GM12865 (cell line): Measurements from ENCODE around the gene IFNA8.
"Not testable (repeated sequence)": the region's sequence is repeated elsewhere in the genome, so short reads cannot be mapped to it uniquely, and the experiment has no call there.

ENCODE experiments used
- DNase-seq: peaks from one replicate; pipeline ENCODE4 v3.0.0; 2010; ENCODE audit warnings: low read depth
- H3K4me3 ChIP-seq: 2 replicates; pipeline ENCODE4 v1.5.1; 2011; ENCODE audit warnings: mild to moderate bottlenecking, low read depth, low read length, control low read depth
- TF ChIP-seq, protein P1 (sequence below): IDR thresholded peaks from 2 replicates; pipeline ENCODE4 v1.5.1; 2011; ENCODE audit warnings: low read length, control low read depth, low read depth, inconsistent platforms; ENCODE audit not compliant: insufficient read depth; ENCODE audit errors: missing control alignments

The IFNA8 gene

DNA sequence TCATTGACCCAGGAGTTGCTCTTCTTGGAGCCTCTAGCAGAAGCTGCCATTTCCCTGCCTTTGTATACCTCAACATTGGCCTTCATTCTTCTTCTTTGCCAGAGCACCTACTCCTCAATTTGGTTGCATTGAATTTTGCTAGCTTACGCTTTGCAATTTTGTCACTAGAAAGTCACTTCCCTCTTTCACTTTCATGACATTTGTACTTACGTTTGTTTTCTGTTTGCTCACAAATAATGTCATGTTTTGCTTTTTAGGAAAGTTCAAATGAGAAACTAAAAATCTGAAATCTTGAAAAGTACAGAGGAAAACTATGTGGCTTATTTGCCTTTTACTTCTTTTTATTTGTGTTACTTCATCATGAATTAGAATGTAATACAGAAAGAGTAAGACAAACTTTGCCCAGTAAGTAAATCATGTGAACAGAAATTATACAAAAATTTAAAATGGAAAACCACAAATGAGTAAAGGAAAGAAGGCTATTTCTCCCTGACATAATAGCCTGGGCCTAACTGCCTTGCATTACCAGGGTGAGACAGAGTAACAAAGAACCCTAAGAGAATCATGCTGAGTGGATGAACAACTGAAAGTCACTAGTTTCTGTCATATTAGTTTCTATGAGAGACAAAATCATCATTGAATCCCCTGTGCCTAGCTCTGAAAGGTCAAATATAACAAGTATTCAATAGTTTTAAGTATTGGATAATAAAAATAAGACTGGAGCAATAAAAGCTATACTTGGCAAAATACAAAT lies 23.9 kb downstream of the IFNA8 start:
- no peak overlapping the region for H3K4me3 ChIP-seq
- DNase-seq, result peak; percentile 41
- TF ChIP-seq, protein P1, sequence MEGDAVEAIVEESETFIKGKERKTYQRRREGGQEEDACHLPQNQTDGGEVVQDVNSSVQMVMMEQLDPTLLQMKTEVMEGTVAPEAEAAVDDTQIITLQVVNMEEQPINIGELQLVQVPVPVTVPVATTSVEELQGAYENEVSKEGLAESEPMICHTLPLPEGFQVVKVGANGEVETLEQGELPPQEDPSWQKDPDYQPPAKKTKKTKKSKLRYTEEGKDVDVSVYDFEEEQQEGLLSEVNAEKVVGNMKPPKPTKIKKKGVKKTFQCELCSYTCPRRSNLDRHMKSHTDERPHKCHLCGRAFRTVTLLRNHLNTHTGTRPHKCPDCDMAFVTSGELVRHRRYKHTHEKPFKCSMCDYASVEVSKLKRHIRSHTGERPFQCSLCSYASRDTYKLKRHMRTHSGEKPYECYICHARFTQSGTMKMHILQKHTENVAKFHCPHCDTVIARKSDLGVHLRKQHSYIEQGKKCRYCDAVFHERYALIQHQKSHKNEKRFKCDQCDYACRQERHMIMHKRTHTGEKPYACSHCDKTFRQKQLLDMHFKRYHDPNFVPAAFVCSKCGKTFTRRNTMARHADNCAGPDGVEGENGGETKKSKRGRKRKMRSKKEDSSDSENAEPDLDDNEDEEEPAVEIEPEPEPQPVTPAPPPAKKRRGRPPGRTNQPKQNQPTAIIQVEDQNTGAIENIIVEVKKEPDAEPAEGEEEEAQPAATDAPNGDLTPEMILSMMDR, result no peak

DNA sequence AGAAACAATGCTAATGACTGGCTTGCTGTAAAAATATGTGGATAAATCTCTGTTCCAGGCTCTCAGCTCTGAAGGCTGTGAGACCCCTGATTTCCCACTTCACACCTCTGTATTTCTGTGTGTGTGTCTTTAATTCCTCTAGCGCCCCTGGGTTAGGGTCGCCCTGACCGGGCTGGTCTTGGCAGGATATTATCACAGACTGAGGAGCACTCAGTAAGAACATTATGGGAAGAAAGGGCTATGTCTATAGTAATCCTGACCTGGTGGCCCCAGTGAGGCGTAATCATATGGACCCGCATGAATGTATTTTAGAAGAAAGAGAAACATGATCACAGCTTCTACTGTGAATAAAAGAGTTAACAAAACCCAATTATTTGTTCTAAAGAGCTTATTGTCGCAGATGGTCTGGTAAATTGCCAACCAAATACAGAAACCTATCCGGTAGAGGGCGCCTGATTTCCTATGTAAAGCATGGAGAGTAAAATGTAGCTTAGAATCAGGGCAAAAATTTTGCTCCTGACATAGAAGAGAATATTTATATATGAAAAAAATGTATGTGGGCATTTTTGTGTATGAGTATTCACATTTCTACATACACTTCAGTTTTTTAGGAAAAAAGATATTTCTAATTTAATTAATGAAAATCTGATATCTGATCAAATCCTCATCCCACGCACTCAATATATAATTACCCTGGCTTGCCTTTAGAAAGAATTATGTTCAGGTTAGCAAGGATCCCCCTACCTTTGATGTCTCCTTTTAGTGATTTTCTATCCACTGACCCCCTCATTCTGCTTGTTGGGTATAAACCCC lies 25.5 kb downstream of the IFNA8 start:
- no peak overlapping the region for H3K4me3 ChIP-seq
- peak; percentile 71 for DNase-seq
- TF ChIP-seq, protein P1, result peak; percentile 55

DNA sequence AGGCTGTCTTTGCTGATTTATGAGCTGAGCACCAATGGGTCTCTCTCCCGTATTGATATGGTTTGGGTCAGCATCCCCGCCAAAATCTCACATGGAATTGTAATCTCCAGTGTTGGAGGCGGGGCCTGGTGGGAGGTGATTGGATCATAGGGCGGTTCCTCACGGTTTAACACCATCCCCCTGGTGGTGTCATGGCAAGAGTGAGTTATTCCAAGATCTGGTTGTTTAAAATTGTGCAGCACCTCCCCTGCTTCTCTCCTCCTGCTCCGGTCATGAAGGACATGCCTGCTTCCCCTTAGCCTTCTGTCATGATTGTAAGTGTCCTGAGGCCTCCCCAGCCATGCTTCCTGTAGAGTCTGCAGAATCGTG lies 26.1 kb downstream of the IFNA8 start:
- not testable (repeated sequence) for DNase-seq, H3K4me3 ChIP-seq

DNA sequence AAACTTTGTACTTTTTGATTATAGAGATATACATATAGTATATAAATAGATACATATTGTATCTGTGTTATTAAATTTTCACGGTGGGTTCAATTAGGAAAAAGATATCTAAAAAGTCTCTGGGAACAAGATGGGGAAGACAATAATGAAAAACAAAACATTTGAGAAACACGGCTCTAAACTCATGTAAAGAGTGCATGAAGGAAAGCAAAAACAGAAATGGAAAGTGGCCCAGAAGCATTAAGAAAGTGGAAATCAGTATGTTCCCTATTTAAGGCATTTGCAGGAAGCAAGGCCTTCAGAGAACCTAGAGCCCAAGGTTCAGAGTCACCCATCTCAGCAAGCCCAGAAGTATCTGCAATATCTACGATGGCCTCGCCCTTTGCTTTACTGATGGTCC lies 31.2 kb downstream of the IFNA8 start, which contains the start of gene IFNA1:
TSS of gene IFNA1 (plus strand) at position 301 of the 400 bp plus-strand sequence. CDS start at position 370, 69 bp downstream.
- H3K4me3 ChIP-seq, result no peak within 1 kb of the TSS
- TF ChIP-seq, protein P1, result no peak

DNA sequence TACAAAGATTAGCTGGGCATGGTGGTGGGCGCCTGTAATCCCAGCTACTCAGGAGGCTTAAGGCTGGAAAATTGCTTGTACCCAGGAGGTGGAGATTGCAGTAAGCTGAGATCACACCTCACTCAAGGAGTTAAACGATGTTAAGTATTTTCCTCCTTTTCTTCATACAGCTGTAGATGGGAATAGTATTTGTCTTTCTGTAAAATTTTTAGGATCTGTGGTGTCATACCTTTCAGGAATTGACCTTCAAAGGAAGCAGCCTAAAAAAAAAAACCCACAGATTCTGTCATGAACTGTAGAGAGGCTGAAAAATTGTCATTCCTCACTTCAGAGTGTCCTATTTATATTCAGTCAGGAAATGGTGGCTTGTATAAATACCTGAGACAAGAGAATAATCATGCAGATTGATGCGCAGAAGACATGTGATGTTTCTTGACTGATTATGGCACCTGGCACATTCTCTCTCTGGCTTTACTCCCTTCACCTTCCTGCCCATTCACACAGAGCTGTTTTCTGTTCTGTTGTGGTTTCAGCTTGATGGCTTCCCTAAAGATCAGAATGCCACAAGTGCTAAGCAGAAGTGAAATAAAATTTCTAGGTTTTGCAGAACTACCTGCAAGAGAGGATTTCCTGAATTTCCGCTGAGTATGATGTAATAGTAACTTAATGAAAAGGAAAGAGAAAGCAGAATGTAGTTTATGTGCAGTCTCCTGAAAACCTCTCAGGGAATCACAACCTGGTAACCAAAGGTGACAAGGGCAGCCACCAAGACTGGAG lies 35.1 kb downstream of the IFNA8 start:
- DNase-seq, result peak; percentile 74
- no peak overlapping the region; the same call in 1 of the 2 replicates for H3K4me3 ChIP-seq
- TF ChIP-seq, protein P1, result no peak

More for the DNA sequence above, 31.2 kb downstream of the IFNA8 start, which contains the start of gene IFNA1:
- DNase-seq, result no peak

DNA sequence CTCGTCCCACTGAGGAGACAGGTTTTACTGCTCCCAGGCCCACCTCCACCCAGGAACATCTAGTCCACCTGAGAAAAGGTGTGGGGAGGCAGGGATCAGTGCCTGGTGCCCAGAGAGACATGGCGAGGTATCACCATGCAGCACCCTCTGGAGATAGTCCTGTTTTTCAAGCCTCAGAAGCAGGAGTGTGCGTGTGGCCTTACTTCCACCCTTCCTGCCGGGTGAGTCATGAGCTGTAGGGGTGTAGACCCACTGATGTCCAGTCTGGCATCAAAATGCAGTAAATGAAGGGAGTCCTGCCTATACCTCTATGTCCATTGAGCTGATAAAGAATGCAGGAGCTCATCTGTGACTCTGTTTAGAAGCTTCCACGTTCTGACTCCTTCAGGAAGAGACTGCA lies 40.4 kb downstream of the IFNA8 start:
- not testable (repeated sequence) for DNase-seq, H3K4me3 ChIP-seq

DNA sequence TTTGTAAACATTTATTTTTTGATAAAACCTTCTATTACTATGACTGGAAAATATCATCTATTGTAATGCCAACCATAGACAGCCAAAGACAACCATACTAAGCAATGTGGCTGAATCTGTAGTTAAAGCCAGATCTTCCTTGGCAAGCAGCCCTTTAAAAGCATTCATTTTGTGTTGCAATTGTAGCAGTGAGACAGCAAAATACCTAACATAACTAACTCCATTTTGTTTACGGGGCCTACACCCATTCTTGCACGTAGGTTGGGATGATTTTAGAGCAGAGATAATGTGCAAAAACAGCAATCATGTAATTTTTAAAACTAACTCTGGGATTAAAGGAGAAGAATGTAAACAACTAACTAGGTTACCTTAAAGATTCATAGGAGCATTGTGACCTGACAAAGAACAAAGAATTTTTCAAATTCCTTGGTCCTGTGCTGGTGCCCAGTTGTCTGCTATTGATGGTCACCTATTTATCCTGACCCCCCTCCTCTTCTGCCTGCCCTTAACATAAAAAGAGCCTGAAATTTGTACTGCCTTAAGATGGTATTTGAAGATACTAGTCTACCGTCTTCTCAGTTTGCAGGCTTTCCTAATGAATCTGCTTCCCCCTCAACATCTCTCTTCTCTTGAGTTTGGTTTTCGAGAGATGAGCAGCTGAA lies 41.9 kb downstream of the IFNA8 start:
- DNase-seq, result no peak
- H3K4me3 ChIP-seq, result no peak overlapping the region
- TF ChIP-seq, protein P1, result no peak
